HG03575 (cell line): ENCODE measurements around the gene DR1.

Source experiments
- ATAC-seq: cut with Tn5 transposase; IDR thresholded peaks from one replicate; pipeline ENCODE4 v1.9.1; 2021; ENCODE audit not compliant: unreplicated experiment, insufficient number of reproducible peaks, low FRiP score; ENCODE audit errors: extremely low read depth

DR1 gene

GRCh38 chr1:93345633-93346420 is at the start of gene DR1:
TSS of gene DR1 (plus strand) at chr1:93345907. CDS start at chr1:93346646, 739 bp downstream.
- no peak for ATAC-seq

- ATAC-seq = no peak
Measured at GRCh38 chr1:93296555-93297154, 49.1 kb upstream of the DR1 start.

GRCh38 chr1:93301131-93301530 is 44.6 kb upstream of the DR1 start:
- no peak for ATAC-seq

GRCh38 chr1:93302078-93302477 is 43.6 kb upstream of the DR1 start:
- ATAC-seq = no peak

- no peak for ATAC-seq
Measured at GRCh38 chr1:93304716-93305138, 41.0 kb upstream of the DR1 start.

- no peak for ATAC-seq
Measured at GRCh38 chr1:93306920-93307319, 38.8 kb upstream of the DR1 start.

GRCh38 chr1:93313026-93313425 is 32.7 kb upstream of the DR1 start:
- ATAC-seq = no peak

- ATAC-seq = no peak
Measured at GRCh38 chr1:93317207-93317606, 28.5 kb upstream of the DR1 start.

GRCh38 chr1:93317943-93318342 is 27.8 kb upstream of the DR1 start:
- ATAC-seq = no peak

- no peak for ATAC-seq
Measured at GRCh38 chr1:93321720-93322119, 24.0 kb upstream of the DR1 start.

- no peak for ATAC-seq
Measured at GRCh38 chr1:93322349-93322748, 23.4 kb upstream of the DR1 start.

- ATAC-seq = no peak
Measured at GRCh38 chr1:93323185-93323820, 22.4 kb upstream of the DR1 start.

- ATAC-seq = no peak
Measured at GRCh38 chr1:93324486-93325464, 20.9 kb upstream of the DR1 start.

GRCh38 chr1:93328809-93329760 is 16.6 kb upstream of the DR1 start:
- no peak for ATAC-seq

- no peak for ATAC-seq
Measured at GRCh38 chr1:93330196-93330595, 15.5 kb upstream of the DR1 start.

GRCh38 chr1:93330617-93331016 is 15.1 kb upstream of the DR1 start:
- ATAC-seq = no peak

- no peak for ATAC-seq
Measured at GRCh38 chr1:93331412-93331811, 14.3 kb upstream of the DR1 start.

GRCh38 chr1:93332368-93332767 is 13.3 kb upstream of the DR1 start:
- ATAC-seq = no peak
